ENCODE results near the gene CD302.
"Not testable (repeated sequence)": the region's sequence is repeated elsewhere in the genome, so short reads cannot be mapped to it uniquely, and the experiment has no call there.

CD302 gene

GRCh38 chr2:159793326-159793725, 4.7 kb downstream of the CD302 start:
- DNase-seq (ENCODE audit: low spot score): no peak

- no peak for DNase-seq (ENCODE audit: low spot score)
Observed at GRCh38 chr2:159792599-159792998, 5.4 kb downstream of the CD302 start.

- no peak for DNase-seq (ENCODE audit: low spot score)
Observed at GRCh38 chr2:159792036-159792435, 6.0 kb downstream of the CD302 start.

- DNase-seq (ENCODE audit: low spot score): no peak
Observed at GRCh38 chr2:159790323-159790722, 7.7 kb downstream of the CD302 start.

GRCh38 chr2:159788253-159788652, 9.8 kb downstream of the CD302 start:
- no peak for DNase-seq (ENCODE audit: low spot score)

- not testable (repeated sequence) for DNase-seq (ENCODE audit: low spot score)
Observed at GRCh38 chr2:159787647-159788046, 10.4 kb downstream of the CD302 start.

GRCh38 chr2:159786938-159787337, 11.1 kb downstream of the CD302 start:
- no peak for DNase-seq (ENCODE audit: low spot score)

- DNase-seq (ENCODE audit: low spot score): no peak
Observed at GRCh38 chr2:159785195-159785594, 12.8 kb downstream of the CD302 start.

- not testable (repeated sequence) for DNase-seq (ENCODE audit: low spot score)
Observed at GRCh38 chr2:159784744-159785143, 13.3 kb downstream of the CD302 start.

- DNase-seq (ENCODE audit: low spot score): no peak
Observed at GRCh38 chr2:159783556-159783955, 14.5 kb downstream of the CD302 start.

GRCh38 chr2:159776321-159776720, 21.7 kb downstream of the CD302 start:
- no peak for DNase-seq (ENCODE audit: low spot score)

GRCh38 chr2:159775021-159775420, 23.0 kb downstream of the CD302 start:
- DNase-seq (ENCODE audit: low spot score): no peak

GRCh38 chr2:159774370-159774990, 23.5 kb downstream of the CD302 start:
- DNase-seq (ENCODE audit: low spot score): no peak

GRCh38 chr2:159773886-159774285, 24.1 kb downstream of the CD302 start:
- DNase-seq (ENCODE audit: low spot score): no peak

GRCh38 chr2:159773426-159773825, 24.6 kb downstream of the CD302 start:
- DNase-seq (ENCODE audit: low spot score): no peak

- no peak for DNase-seq (ENCODE audit: low spot score)
Observed at GRCh38 chr2:159769147-159769546, 28.9 kb downstream of the CD302 start.

GRCh38 chr2:159762075-159762474, 35.9 kb downstream of the CD302 start:
- DNase-seq (ENCODE audit: low spot score): no peak

GRCh38 chr2:159760326-159760725, 37.7 kb downstream of the CD302 start:
- DNase-seq (ENCODE audit: low spot score): no peak

- no peak for DNase-seq (ENCODE audit: low spot score)
Observed at GRCh38 chr2:159759577-159759976, 38.4 kb downstream of the CD302 start.

- DNase-seq (ENCODE audit: low spot score): no peak
Observed at GRCh38 chr2:159758686-159759085, 39.3 kb downstream of the CD302 start.

- DNase-seq (ENCODE audit: low spot score): no peak
Observed at GRCh38 chr2:159758239-159758638, 39.8 kb downstream of the CD302 start.

- DNase-seq (ENCODE audit: low spot score): peak; percentile 19
Observed at GRCh38 chr2:159755788-159756187, 42.2 kb downstream of the CD302 start.

- no peak for DNase-seq (ENCODE audit: low spot score)
Observed at GRCh38 chr2:159755014-159755413, 43.0 kb downstream of the CD302 start.

GRCh38 chr2:159753797-159754196, 44.2 kb downstream of the CD302 start:
- no peak for DNase-seq (ENCODE audit: low spot score)

GRCh38 chr2:159750873-159751272, 47.1 kb downstream of the CD302 start:
- DNase-seq (ENCODE audit: low spot score): no peak

Measured in AG20443 (cell line).